ENCODE data around the gene STON2.

DNA sequence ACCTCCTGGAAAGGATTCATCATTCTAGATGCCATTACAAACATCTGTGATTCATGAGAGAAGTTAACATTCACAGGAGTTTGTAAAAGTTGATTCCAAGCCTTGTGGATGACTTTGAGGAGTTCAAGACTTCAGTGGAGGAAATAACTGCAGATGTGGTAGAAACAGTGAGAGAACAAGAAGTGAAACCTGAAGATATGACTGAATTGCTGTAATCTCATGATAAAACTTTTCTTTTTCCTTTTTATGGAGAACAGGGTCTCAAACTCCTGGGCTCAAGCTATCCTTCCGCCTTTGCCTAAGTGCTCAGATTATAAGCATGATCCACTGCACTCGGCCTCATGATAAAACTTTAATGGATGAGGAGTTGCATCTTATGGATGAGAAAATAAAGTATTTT lies 114.9 kb downstream of the STON2 start:
- TF ChIP-seq, protein P1, sequence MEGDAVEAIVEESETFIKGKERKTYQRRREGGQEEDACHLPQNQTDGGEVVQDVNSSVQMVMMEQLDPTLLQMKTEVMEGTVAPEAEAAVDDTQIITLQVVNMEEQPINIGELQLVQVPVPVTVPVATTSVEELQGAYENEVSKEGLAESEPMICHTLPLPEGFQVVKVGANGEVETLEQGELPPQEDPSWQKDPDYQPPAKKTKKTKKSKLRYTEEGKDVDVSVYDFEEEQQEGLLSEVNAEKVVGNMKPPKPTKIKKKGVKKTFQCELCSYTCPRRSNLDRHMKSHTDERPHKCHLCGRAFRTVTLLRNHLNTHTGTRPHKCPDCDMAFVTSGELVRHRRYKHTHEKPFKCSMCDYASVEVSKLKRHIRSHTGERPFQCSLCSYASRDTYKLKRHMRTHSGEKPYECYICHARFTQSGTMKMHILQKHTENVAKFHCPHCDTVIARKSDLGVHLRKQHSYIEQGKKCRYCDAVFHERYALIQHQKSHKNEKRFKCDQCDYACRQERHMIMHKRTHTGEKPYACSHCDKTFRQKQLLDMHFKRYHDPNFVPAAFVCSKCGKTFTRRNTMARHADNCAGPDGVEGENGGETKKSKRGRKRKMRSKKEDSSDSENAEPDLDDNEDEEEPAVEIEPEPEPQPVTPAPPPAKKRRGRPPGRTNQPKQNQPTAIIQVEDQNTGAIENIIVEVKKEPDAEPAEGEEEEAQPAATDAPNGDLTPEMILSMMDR (IDR thresholded peaks at IDR 0.05), result no peak
- no peak for TF ChIP-seq POLR2A (IDR thresholded peaks at IDR 0.05)
